H54 (cell line): Measurements from ENCODE around the gene STX1B.
"Not testable (repeated sequence)": the region's sequence is repeated elsewhere in the genome, so short reads cannot be mapped to it uniquely, and the experiment has no call there.

ENCODE experiments used
- DNase-seq: peaks from one replicate; pipeline ENCODE4 v3.0.0; 2011; ENCODE audit warnings: low spot score, mixed read lengths; ENCODE audit not compliant: insufficient read length
- FAIRE-seq: peaks from 3 replicates; lab custom pipeline; 2011; peaks lifted over from hg19 to GRCh38; lab: Jason Lieb, UNC
- POLR2A ChIP-seq: IDR thresholded peaks from 2 replicates; pipeline ENCODE4 v1.6.1; 2011; ENCODE audit warnings: low read depth, mild to moderate bottlenecking, low read length

STX1B gene

GRCh38 chr16:30951193-30951592, 59.2 kb downstream of the STX1B start:
- FAIRE-seq (no peak), DNase-seq (no peak)

GRCh38 chr16:30950516-30951065, 59.8 kb downstream of the STX1B start:
- TF ChIP-seq POLR2A: no peak

More at GRCh38 chr16:30951193-30951592, 59.2 kb downstream of the STX1B start:
- TF ChIP-seq POLR2A: no peak

GRCh38 chr16:30949650-30950515, 60.6 kb downstream of the STX1B start:
- DNase-seq (peak; percentile 74), FAIRE-seq (peak; percentile 89)

More at GRCh38 chr16:30950516-30951065, 59.8 kb downstream of the STX1B start:
- no peak for FAIRE-seq
- DNase-seq: no peak

GRCh38 chr16:30948667-30949649, 61.5 kb downstream of the STX1B start, which contains the start of gene ORAI3:
Gene ORAI3 (plus strand): TSS chr16:30949068. CDS start chr16:30949290, 222 bp downstream.
- no peak for FAIRE-seq
- DNase-seq: peak; percentile 57
- peak; percentile 22; the same call in 1 of the 2 replicates for TF ChIP-seq POLR2A

More at GRCh38 chr16:30949650-30950515, 60.6 kb downstream of the STX1B start:
- peak; percentile 82 for TF ChIP-seq POLR2A

GRCh38 chr16:30947859-30948666, 62.4 kb downstream of the STX1B start:
- TF ChIP-seq POLR2A: no peak
- DNase-seq: peak; percentile 92
- FAIRE-seq: peak; percentile 48

GRCh38 chr16:30947541-30947858, 62.9 kb downstream of the STX1B start:
- no peak for TF ChIP-seq POLR2A
- no peak for DNase-seq
- FAIRE-seq: no peak

- no peak for DNase-seq
- FAIRE-seq: no peak
- TF ChIP-seq POLR2A: no peak
Measured at GRCh38 chr16:30946671-30947540, 63.5 kb downstream of the STX1B start.

- FAIRE-seq (no peak), DNase-seq (no peak)
- no peak for TF ChIP-seq POLR2A
Measured at GRCh38 chr16:30944352-30944751, 66.1 kb downstream of the STX1B start.

- no peak for TF ChIP-seq POLR2A
- FAIRE-seq: no peak
- no peak for DNase-seq
Measured at GRCh38 chr16:30942426-30942806, 68.0 kb downstream of the STX1B start.

- DNase-seq: peak; percentile 76
- TF ChIP-seq POLR2A: no peak
- no peak for FAIRE-seq
Measured at GRCh38 chr16:30941600-30942425, 68.6 kb downstream of the STX1B start.

- FAIRE-seq, DNase-seq: not testable (repeated sequence)
Measured at GRCh38 chr16:30939571-30939970, 70.9 kb downstream of the STX1B start.
